IMR-90 (cell line): ENCODE data around the gene ZNF608. TPM values are rescaled to one million over a fixed set of nuclear protein-coding genes. Genes with fewer than 3 reads are reported as not detected.
A peak's percentile ranks its signal among the peaks of the same experiment; 100 is the strongest.

Source experiments
- ATAC-seq: fragments of 200-7000 bp; cut with Tn5 transposase; 2 replicates; pipeline ENCODE4 v1.9.1; 2020; ENCODE audit warnings: low read depth, mild to moderate bottlenecking, moderate library complexity
- BruUV-seq: library from RNA; stranded (reverse); fragments of 400-500 nt; replicated peaks from 2 replicates; lab custom pipeline; 2021; lab: Mats Ljungman, UMichigan
- CTCF ChIA-PET: fragments of 300-600 bp; formaldehyde crosslinking; extraction: SDS; loops from one replicate; lab custom pipeline; 2021; ENCODE audit warnings: antibody characterized with exemption; lab: Yijun Ruan, JAX
- POLR2A ChIA-PET: fragments of 300-600 bp; sonication (Branson Sonifier 250); formaldehyde crosslinking; loops from one replicate; lab custom pipeline; 2022; ENCODE audit warnings: antibody characterized with exemption; ENCODE audit not compliant: unreplicated experiment; lab: Charles Lee
- DNase-seq: peaks from one replicate; pipeline ENCODE4 v3.0.0; 2013
- H2AFZ ChIP-seq: replicated peaks from 2 replicates; pipeline ENCODE3; 2013; ENCODE audit warnings: low read length, mild to moderate bottlenecking; ENCODE audit not compliant: poor library complexity
- H2AK5ac ChIP-seq: 2 replicates; pipeline ENCODE4 v1.6.1; 2013; ENCODE audit warnings: low read depth, low read length, inconsistent platforms
- H2AK9ac ChIP-seq: replicated peaks from 2 replicates; pipeline ENCODE3; 2013; ENCODE audit warnings: mild to moderate bottlenecking, low read depth, low read length, moderate library complexity; ENCODE audit not compliant: poor library complexity
- H2BK120ac ChIP-seq: 2 replicates; pipeline ENCODE4 v1.6.1; 2013; ENCODE audit warnings: low read depth, low read length, inconsistent platforms
- H2BK15ac ChIP-seq: 3 replicates; pipeline ENCODE4 v1.6.1; 2013; ENCODE audit warnings: low read depth, low read length, inconsistent platforms
- H2BK20ac ChIP-seq: 2 replicates; pipeline ENCODE4 v1.6.1; 2013; ENCODE audit warnings: low read depth, mild to moderate bottlenecking, inconsistent platforms, low read length, moderate library complexity
- H2BK5ac ChIP-seq: 2 replicates; pipeline ENCODE4 v1.6.1; 2013; ENCODE audit warnings: mild to moderate bottlenecking, low read depth, low read length, inconsistent platforms; ENCODE audit not compliant: poor library complexity, severe bottlenecking
- H3K14ac ChIP-seq: replicated peaks from 2 replicates; pipeline ENCODE4 v1.6.1; 2013; ENCODE audit warnings: low read depth, low read length, inconsistent platforms
- H3K18ac ChIP-seq: 2 replicates; pipeline ENCODE4 v1.6.1; 2013; ENCODE audit warnings: low read depth, low read length, control low read depth
- H3K23ac ChIP-seq: 2 replicates; pipeline ENCODE4 v1.6.1; 2013; ENCODE audit warnings: low read depth, low read length, inconsistent platforms
- H3K27ac ChIP-seq: 2 replicates; pipeline ENCODE4 v1.5.1; 2013; ENCODE audit warnings: mild to moderate bottlenecking, control low read depth, low read length; ENCODE audit not compliant: insufficient read depth
- H3K27me3 ChIP-seq: 2 replicates; pipeline ENCODE4 v1.6.1; 2013; ENCODE audit warnings: low read length; ENCODE audit not compliant: control insufficient read depth, insufficient read depth
- H3K36me3 ChIP-seq: 2 replicates; pipeline ENCODE4 v1.6.1; 2013; ENCODE audit warnings: low read length, mixed read lengths; ENCODE audit not compliant: control insufficient read depth, insufficient read depth
- H3K4ac ChIP-seq: 2 replicates; pipeline ENCODE4 v1.6.1; 2013; ENCODE audit warnings: low read depth, low read length, inconsistent platforms
- H3K4me1 ChIP-seq: 2 replicates; pipeline ENCODE4 v1.6.1; 2013; ENCODE audit warnings: low read length, mixed read lengths; ENCODE audit not compliant: control insufficient read depth, insufficient read depth
- H3K4me2 ChIP-seq: 2 replicates; pipeline ENCODE4 v1.6.1; 2013; ENCODE audit warnings: low read depth, mild to moderate bottlenecking, control low read depth, low read length, moderate library complexity
- H3K4me3 ChIP-seq: 2 replicates; pipeline ENCODE4 v1.5.1; 2013; ENCODE audit warnings: low read depth, mild to moderate bottlenecking, control low read depth, low read length, moderate library complexity; ENCODE audit not compliant: insufficient read depth
- H3K56ac ChIP-seq: 2 replicates; pipeline ENCODE4 v1.6.1; 2013; ENCODE audit warnings: low read length, inconsistent platforms; ENCODE audit not compliant: insufficient read depth; ENCODE audit errors: extremely low read depth
- H3K79me1 ChIP-seq, 2 experiments: 2 replicates each; pipeline ENCODE4 v1.6.1; 2013; ENCODE audit warnings: low read length in 2 of 2, inconsistent platforms in 1 of 2, low read depth in 1 of 2
- H3K9ac ChIP-seq: 2 replicates; pipeline ENCODE4 v1.6.1; 2013; ENCODE audit warnings: low read depth, low read length, control low read depth
- H3K9me1 ChIP-seq: 2 replicates; pipeline ENCODE4 v1.6.1; 2013; ENCODE audit warnings: low read length, inconsistent platforms; ENCODE audit not compliant: insufficient read depth
- H3K9me3 ChIP-seq: 2 replicates; pipeline ENCODE4 v1.6.1; 2013; ENCODE audit warnings: low read length; ENCODE audit not compliant: control insufficient read depth, insufficient read depth
- H4K20me1 ChIP-seq: 2 replicates; pipeline ENCODE4 v1.6.1; 2013; ENCODE audit warnings: low read length, inconsistent platforms; ENCODE audit not compliant: insufficient read depth
- H4K5ac ChIP-seq: 2 replicates; pipeline ENCODE4 v1.6.1; 2013; ENCODE audit warnings: mild to moderate bottlenecking, low read depth, low read length, control low read depth
- H4K8ac ChIP-seq, 2 experiments: 2 replicates each; pipeline ENCODE4 v1.6.1; 2013; ENCODE audit warnings: low read depth in 2 of 2, low read length in 2 of 2, control low read depth in 1 of 2, inconsistent platforms in 1 of 2
- H4K91ac ChIP-seq: 2 replicates; pipeline ENCODE4 v1.6.1; 2013; ENCODE audit warnings: low read depth, low read length, inconsistent platforms; ENCODE audit not compliant: insufficient read depth
- BHLHE40 ChIP-seq: fragments of 150-350 bp; IDR thresholded peaks from 2 replicates; pipeline ENCODE4 v1.6.1; 2016; ENCODE audit warnings: mild to moderate bottlenecking, low read depth, low read length
- CEBPB ChIP-seq: IDR thresholded peaks from 2 replicates; pipeline ENCODE4 v1.6.1; 2012; ENCODE audit warnings: low read depth, low read length, improper control_type of control experiment
- CHD1 ChIP-seq: IDR thresholded peaks from 2 replicates; pipeline ENCODE4 v1.6.1; 2012; ENCODE audit warnings: low read depth, low read length, improper control_type of control experiment
- FOS ChIP-seq: fragments of 150-350 bp; IDR thresholded peaks from 2 replicates; pipeline ENCODE4 v1.6.1; 2016; ENCODE audit warnings: low read depth, low read length
- MAFK ChIP-seq: IDR thresholded peaks from 2 replicates; pipeline ENCODE4 v1.6.1; 2012; ENCODE audit warnings: low read depth, low read length, improper control_type of control experiment
- MAZ ChIP-seq: IDR thresholded peaks from 2 replicates; pipeline ENCODE4 v1.6.1; 2012; ENCODE audit warnings: low read depth, mild to moderate bottlenecking, low read length, improper control_type of control experiment, moderate library complexity, borderline replicate concordance
- MXI1 ChIP-seq: IDR thresholded peaks from 2 replicates; pipeline ENCODE4 v1.6.1; 2012; ENCODE audit warnings: low read depth, mild to moderate bottlenecking, low read length, moderate library complexity, borderline replicate concordance
- NFE2L2 ChIP-seq: fragments of 150-350 bp; IDR thresholded peaks from 2 replicates; pipeline ENCODE4 v1.6.1; 2016; ENCODE audit warnings: low read depth, mild to moderate bottlenecking, low read length
- POLR2A ChIP-seq: IDR thresholded peaks from 2 replicates; pipeline ENCODE4 v1.6.1; 2012; ENCODE audit warnings: mild to moderate bottlenecking, low read depth, low read length
- RAD21 ChIP-seq: IDR thresholded peaks from 2 replicates; pipeline ENCODE4 v1.6.1; 2012; ENCODE audit warnings: low read length, improper control_type of control experiment
- RFX5 ChIP-seq: IDR thresholded peaks from 2 replicates; pipeline ENCODE4 v1.8.0; 2012; ENCODE audit warnings: low read depth, mild to moderate bottlenecking, low read length, moderate library complexity
- SMC3 ChIP-seq: fragments of 150-350 bp; IDR thresholded peaks from 2 replicates; pipeline ENCODE4 v1.6.1; 2016; ENCODE audit warnings: low read depth, mild to moderate bottlenecking, antibody characterized with exemption, low read length, moderate library complexity
- WGBS, 2 experiments: methylation state at CpG; one replicate each; pipeline versions ENCODE4 v1.1.5 to v1.1.7; 2013; ENCODE audit warnings: missing lambda C conversion rate in 2 of 2; ENCODE audit not compliant: insufficient read length in 1 of 2; ENCODE audit errors: extremely low coverage in 2 of 2; 5-methylcytosine and 5-hydroxymethylcytosine counted together
- dilution Hi-C: fragments of 300-500 bp; cut with HindIII; formaldehyde crosslinking; loops from one replicate; pipeline ENCODE4 v1.14.3; 2018; ENCODE audit warnings: low sequenced_read_pairs; ENCODE audit not compliant: unreplicated experiment
- in situ Hi-C: fragments of 300-500 bp; cut with MboI; formaldehyde crosslinking; loops from 3 replicates; pipeline ENCODE4 v1.14.3; 2019; ENCODE audit warnings: low sequenced_read_pairs, inconsistent platforms, mixed read lengths
- intact Hi-C: fragments of 100-400 bp; cut with micrococcal nuclease; formaldehyde crosslinking; loops from 2 replicates; pipeline ENCODE4 v1.10.0; 2022
- polyA plus RNA-seq, 3 experiments: library from polyadenylated mRNA; depleted of rRNA; stranded (reverse); fragments of >200 nt; gene quantifications; 2 replicates each; pipeline ENCODE4 v1.2.3, GENCODE V29; 2012; ENCODE audit warnings: low replicate concordance in 1 of 3
- total RNA-seq: library from RNA; depleted of rRNA; stranded (reverse); fragments of >200 nt; gene quantifications from 2 replicates; pipeline ENCODE4 v1.2.3, GENCODE V29; 2012
- TF ChIP-seq, protein P1 (sequence below): fragments of 150-350 bp; IDR thresholded peaks from 2 replicates; pipeline ENCODE4 v1.6.1; 2017; ENCODE audit warnings: mild to moderate bottlenecking, antibody characterized with exemption, low read length, low read depth
- TF ChIP-seq, protein P2 (sequence below): fragments of 150-350 bp; IDR thresholded peaks from 2 replicates; pipeline ENCODE4 v1.6.1; 2016; ENCODE audit warnings: low read depth, mild to moderate bottlenecking, low read length, moderate library complexity, borderline replicate concordance

ZNF608 gene
- total and polyA plus RNA-seq, 2 of the 4 experiments (the other 2 are of a cell fraction), result 9.8 to 15.1 TPM

DNA sequence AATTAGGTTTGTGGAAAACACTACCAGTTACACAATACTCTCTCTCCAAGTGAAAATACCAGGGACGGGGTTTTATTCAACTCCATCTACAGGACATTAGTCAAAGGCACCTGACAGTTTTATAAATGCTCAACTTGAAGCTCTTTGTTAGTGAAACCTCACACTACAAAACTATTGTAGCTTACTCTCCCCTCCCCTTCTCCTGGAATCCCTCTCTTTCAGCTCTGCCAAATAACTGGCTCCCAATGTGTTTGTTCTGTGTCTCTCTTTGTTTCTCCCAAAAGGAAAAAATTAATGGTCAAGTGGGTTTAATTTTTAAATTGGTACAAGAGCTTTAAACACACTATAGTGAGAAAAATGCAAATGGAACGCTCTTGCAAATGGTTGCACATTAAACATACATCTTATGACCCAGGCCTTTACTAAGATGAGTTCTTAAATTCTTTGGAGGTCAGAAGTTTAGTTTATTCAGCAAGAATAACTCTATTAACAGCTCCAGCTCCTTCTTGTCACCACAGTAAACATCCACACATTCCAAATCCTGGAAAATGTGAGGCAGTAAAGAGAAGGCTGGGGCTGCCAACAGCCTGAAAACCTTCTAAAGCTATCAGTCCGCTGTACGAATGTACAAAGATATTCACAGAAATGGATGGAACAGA lies 48.4 kb downstream of the ZNF608 start:
- H3K4me1 ChIP-seq, result peaks cover 4% of the 10 kb centered on the region
- no peak overlapping the region for H3K9ac ChIP-seq
- peak overlapping the region; percentile 90; the same call in 1 of the 2 replicates for H3K18ac ChIP-seq
- peak overlapping the region; percentile 66; the same call in 1 of the 2 replicates for H3K27ac ChIP-seq
- peak overlapping the region in 1 of 2 experiments; percentile 55; a peak in 2 of 4 replicates for H4K8ac ChIP-seq
- no peak overlapping the region for H3K4me3 ChIP-seq
- H4K91ac ChIP-seq, result peak overlapping the region; percentile 29; the same call in 1 of the 2 replicates
- H3K79me1 ChIP-seq, result peaks cover 19 to 59% of the 10 kb centered on the region in 2 experiments
- WGBS, 2 experiments, result 60% methylated on average over 1 of the region's 4 CpGs; no CpG with 5 or more reads in 1 of the 2 experiments
- no peaks in the 10 kb centered on the region for H3K9me3 ChIP-seq
- DNase-seq (peak; percentile 32), ATAC-seq (peak; percentile 76)
- H3K9me1 ChIP-seq, result 0 out of 2 replicates have a peak, but pooled peaks cover 2% of the 10 kb centered on the region
- no peak overlapping the region; the same call in 2 of the 3 replicates for H2BK15ac ChIP-seq
- peak overlapping the region; percentile 79 for H3K4me2 ChIP-seq
- peak overlapping the region; percentile 85 for H3K4ac ChIP-seq
- dilution Hi-C loops, result no loop called here
- peak overlapping the region; percentile 56 for H2BK120ac ChIP-seq
- no peak overlapping the region for H3K56ac ChIP-seq
- H2AK5ac ChIP-seq, result peak overlapping the region; percentile 0; the same call in 1 of the 2 replicates
- H4K5ac ChIP-seq, result peak overlapping the region; percentile 76; the same call in 1 of the 2 replicates
- CTCF ChIA-PET, result interaction anchor here (0.8 to 0.9 kb wide), 2 partner anchors 50 to 899 kb away, joined by 3 to 4 read pairs; no protein-coding TSS in a partner anchor
- in situ Hi-C loops, result no loop called here
- POLR2A ChIA-PET, result no interaction called here
- H2AFZ ChIP-seq, result no peak overlapping the region
- no peaks in the 10 kb centered on the region; the same call in 1 of the 2 replicates for H3K36me3 ChIP-seq
- peak overlapping the region; percentile 78 for H2BK5ac ChIP-seq
- H2BK20ac ChIP-seq, result peak overlapping the region; percentile 80
- intact Hi-C loops, result loop anchor here (5.0 kb wide), 1 partner anchor 34 kb away; no protein-coding TSS in a partner anchor
- no peak overlapping the region for H2AK9ac ChIP-seq
- no TSS peak for BruUV-seq
- peak overlapping the region; percentile 87; the same call in 1 of the 2 replicates for H3K23ac ChIP-seq
- H3K14ac ChIP-seq, result 0 out of 2 replicates have a peak overlapping the region, but pooled peaks have one; percentile 59
- no peaks in the 10 kb centered on the region for H4K20me1 ChIP-seq
- no peaks in the 10 kb centered on the region for H3K27me3 ChIP-seq
- TF ChIP-seq FOS, result no peak
- no peak for TF ChIP-seq POLR2A
- TF ChIP-seq RFX5, result no peak
- TF ChIP-seq, protein P1, sequence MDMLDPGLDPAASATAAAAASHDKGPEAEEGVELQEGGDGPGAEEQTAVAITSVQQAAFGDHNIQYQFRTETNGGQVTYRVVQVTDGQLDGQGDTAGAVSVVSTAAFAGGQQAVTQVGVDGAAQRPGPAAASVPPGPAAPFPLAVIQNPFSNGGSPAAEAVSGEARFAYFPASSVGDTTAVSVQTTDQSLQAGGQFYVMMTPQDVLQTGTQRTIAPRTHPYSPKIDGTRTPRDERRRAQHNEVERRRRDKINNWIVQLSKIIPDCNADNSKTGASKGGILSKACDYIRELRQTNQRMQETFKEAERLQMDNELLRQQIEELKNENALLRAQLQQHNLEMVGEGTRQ, result no peak
- no peak for TF ChIP-seq CEBPB
- no peak for TF ChIP-seq BHLHE40
- TF ChIP-seq, protein P2, sequence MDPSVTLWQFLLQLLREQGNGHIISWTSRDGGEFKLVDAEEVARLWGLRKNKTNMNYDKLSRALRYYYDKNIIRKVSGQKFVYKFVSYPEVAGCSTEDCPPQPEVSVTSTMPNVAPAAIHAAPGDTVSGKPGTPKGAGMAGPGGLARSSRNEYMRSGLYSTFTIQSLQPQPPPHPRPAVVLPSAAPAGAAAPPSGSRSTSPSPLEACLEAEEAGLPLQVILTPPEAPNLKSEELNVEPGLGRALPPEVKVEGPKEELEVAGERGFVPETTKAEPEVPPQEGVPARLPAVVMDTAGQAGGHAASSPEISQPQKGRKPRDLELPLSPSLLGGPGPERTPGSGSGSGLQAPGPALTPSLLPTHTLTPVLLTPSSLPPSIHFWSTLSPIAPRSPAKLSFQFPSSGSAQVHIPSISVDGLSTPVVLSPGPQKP, result no peak
- no peak for TF ChIP-seq MAZ
- no peak for TF ChIP-seq SMC3
- TF ChIP-seq RAD21, result no peak
- no peak for TF ChIP-seq CHD1
- no peak for TF ChIP-seq NFE2L2
- TF ChIP-seq MAFK, result no peak
- TF ChIP-seq MXI1, result no peak
